ENCODE data around the gene RASGRP4.
"Not testable (repeated sequence)": the region's sequence is repeated elsewhere in the genome, so short reads cannot be mapped to it uniquely, and the experiment has no call there.

Gene RASGRP4

DNA sequence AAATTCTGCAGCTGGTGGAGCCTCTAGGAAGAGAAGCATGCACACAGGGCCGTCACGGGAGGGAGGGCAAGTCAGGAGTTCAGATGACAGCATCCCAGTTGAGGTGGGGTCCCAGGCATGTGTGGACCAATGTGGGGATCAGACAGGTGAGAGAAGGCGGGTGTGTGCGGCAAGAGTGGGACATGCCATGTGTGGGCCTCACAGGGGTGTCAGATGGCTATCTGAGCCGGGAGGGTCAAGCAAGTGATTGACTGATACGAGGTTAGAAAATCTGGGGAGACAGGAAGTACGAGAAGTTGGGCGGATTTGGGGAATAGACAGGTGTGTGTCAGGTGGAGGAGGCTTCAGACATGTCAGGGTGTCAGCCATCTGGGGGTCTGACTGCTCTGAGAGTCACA, 8.9 kb downstream of the RASGRP4 start:
- no peak for DNase-seq (ENCODE audit: low spot score)

DNA sequence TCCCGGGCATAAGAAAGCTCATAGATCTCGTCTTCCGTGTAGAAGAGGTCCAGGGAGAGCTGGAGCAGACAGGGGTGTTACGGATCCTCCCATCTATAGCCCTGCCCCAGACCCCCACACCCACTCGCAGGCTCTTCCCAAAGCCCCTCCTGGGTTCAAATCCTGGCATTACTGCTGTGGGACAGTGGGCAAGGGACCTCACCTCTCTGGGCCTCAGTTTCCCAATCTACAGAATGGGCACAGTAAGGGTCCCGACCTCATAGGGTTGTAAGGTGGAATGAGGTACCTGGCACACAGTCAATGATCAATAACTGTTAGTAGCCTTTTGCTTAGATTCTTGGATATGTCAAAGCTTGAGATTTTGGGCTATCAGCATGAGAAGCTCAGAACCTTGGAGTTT, 12.6 kb downstream of the RASGRP4 start:
- no peak for DNase-seq (ENCODE audit: low spot score)

DNA sequence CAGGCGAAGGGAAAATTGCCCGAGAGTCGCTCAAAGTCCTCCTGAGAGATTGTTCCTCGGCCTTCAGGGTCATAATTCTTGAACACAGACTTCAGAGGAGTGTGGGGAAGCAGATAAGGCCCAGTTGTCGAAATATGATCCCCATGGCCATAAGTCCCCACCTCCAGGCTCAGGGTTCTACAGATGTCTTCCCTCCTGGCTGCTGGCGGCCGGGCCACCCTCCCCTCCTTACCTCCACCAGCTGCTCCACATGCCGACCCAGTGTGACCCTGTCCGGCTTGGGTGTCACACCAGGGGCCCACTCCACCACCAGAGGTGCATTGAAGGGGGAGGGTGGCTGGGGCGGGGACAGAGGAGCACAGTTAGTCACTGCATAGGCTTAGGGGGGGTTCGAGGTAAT, 13.1 kb downstream of the RASGRP4 start:
- DNase-seq (ENCODE audit: low spot score) = no peak

DNA sequence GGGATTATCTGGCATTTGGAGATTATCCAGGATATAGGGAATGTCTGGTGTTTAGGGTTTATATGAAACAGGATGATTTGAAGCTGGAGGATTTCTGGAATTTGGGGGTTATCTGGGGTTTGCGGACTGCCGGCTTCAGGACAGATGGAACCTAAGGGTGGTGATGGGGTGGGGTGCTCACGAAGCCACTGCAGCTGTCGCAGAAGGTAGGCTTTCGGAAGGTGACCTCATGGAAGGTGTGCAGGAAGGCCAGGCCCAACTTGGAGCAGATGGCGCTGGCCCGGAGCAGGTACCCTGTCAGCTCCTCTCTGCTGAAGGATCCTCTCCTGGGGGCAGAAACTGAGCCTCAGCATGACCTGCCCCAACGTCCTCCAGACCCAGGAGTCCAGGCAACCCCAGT, 13.5 kb downstream of the RASGRP4 start:
- DNase-seq (ENCODE audit: low spot score) = no peak

DNA sequence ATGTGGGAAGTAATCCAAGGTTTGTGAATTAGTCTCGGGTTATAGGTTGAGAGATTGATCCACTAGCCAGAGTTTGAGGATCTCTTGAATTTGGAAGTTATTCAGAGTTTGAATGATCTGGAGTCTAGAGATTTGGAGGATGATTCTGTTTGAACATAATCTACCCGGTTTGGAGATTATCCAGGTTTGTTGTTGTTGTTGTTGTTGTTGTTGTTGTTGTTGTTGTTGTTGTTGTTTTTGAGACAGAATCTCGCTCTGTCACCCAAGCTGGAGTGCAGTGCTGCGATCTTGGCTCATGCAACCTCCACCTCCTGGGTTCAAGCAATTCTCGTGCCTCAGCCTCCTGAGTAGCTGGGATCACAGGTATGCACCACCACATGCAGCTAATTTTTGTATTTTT, 14.1 kb downstream of the RASGRP4 start:
- DNase-seq (ENCODE audit: low spot score) = not testable (repeated sequence)

DNA sequence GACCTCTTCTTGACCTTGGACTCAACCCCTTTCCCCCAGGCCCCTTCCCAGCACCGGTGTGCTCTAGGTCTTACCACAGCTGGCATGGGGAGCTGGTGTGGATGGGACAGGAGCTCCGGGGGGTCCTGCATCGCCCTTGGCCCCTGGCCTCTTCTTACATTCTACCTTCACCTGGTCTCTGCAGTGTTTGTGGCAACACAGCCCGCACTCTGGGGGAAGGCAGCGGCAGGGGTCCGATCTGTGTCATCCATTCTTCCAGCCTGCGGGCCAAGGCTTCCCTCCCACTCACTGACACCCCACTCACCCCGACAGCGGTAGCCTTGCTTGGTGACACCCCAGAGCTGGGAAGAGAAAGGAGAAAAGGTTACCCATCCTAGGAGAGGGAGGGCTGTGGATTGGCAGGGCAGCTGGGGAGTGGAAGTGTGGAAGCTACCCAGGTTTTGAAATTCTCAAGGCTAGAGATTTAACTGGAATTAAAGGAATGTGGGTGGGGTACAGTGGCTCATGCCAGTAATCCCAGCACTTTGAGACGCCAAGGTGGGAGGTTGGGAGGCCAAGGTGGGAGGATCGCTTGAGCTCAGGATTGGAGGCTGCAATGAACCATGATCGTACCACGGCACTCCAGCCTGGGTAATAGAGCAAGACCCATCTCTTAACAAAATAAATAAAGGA, 14.8 kb downstream of the RASGRP4 start:
- no peak for DNase-seq (ENCODE audit: low spot score)

DNA sequence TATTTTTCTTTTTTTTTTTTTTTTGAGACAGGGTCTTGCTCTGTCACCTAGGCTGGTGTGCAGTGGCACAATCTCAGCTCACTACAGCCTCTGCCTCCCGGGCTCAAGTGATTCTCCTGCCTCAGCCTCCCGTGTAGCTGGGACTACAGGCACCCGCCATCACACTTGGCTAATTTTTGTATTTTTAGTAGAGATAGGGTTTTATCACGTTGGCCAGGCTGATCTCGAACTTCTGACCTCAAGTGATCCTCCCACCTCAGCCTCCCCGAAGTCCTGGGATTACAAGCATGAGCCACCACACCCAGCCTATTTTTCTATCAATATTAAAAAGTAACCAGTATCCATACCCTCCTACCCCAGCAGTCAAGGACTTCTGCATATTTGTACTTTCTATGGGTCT, 15.6 kb downstream of the RASGRP4 start:
- DNase-seq (ENCODE audit: low spot score) = not testable (repeated sequence)

DNA sequence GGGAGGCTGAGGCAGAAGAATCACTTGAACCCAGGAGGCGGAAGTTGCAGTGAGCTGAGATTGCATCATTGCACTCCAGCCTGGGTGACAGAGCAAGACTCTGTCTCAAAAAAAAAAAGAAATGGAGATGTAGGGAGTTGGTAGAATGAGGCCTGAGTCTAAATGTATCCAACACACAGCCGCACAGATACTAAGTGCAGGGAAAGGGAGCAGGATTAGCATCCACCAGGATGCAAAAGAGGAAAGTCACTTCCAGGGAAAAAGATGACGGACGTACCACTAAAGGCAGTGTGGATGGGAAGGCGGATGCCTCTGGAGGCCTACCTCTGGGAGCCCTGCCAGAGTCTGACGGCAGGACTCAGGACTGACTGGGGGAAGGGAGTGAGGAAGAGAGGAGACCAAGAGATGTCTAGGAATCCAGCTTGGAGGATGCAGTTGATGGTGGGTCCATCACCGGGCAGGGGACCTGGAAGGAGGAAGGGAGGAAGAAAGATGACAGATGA, 16.3 kb downstream of the RASGRP4 start:
- DNase-seq (ENCODE audit: low spot score) = no peak

DNA sequence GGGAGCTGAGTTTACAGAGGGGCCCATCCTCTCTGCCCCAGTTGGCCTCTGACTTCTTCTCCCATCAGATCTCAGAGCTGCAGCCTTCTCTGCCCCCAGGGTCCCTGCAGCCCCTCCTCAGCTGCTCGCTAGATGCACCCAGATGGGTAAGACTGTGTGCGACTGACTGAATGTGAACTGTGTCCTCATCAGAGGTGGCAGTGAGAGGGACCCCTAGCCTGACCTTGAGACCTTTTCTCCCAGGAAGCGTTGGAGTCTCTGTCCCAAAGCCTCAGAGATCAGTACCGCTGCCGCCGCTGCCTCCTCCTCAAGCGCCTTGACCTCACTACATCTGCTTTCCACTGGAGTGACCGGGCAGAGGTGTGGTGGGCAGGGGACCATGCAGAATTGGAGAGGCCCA, 20.7 kb downstream of the RASGRP4 start:
- no peak for DNase-seq (ENCODE audit: low spot score)

DNA sequence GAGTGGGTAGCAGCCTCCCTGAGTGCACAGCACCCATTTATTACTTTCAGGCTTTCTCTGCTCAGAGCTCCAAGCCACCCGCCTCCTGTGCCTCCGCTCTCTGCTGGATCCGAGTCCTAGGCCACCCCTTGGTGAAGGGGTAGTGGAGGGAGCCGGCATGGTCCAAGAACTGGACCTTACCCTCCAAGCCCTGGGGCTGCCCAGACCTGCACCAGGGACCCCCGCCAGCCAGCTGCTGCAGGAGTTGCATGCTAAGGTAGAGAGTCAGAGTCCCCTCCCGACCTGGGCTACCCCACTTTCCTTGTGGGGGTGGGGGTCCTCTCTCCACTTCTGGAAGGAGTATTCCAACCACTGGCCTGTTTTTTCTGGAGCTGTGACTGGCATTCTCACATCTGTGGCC, 21.2 kb downstream of the RASGRP4 start:
- no peak for DNase-seq (ENCODE audit: low spot score)

DNA sequence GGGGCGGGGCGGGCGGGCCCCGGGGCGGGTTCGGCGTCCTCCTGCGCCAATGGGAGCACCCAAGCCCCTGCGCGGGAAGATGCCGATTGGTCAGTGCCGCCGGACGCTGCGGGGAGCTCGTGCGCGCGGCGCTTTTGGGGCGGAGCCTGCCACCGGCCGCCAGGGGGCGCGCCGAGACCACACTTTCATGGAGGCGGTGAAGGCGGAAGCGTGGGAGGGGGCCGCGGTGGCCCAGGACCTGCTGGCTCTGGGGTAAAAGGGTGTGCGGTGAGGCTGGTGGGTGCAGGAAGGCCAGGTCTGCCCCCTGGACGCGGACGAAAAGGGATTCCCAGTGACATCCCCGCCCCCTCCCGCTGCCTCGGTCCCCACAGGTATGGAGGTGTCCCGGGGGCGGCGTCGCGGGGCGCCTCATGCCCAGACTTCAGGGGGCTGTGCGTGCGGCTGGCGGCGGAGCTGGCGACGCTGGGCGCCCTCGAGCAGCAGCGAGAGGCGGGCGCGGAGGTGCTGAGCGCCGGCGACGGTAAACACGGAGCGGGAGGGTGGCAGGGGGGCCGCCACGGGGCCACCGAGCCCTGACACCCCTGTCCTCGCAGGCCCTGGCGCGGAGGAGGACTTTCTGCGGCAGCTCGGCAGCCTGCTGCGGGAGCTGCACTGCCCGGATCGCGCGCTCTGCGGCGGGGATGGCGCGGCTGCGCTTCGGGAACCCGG, 22.9 kb downstream of the RASGRP4 start, which contains the start of gene FAM98C:
Gene FAM98C (plus strand): TSS at position 127 of the 708 bp plus-strand sequence. CDS start 61 bp downstream, at position 188.
- peak; percentile 96 for DNase-seq (ENCODE audit: low spot score)

DNA sequence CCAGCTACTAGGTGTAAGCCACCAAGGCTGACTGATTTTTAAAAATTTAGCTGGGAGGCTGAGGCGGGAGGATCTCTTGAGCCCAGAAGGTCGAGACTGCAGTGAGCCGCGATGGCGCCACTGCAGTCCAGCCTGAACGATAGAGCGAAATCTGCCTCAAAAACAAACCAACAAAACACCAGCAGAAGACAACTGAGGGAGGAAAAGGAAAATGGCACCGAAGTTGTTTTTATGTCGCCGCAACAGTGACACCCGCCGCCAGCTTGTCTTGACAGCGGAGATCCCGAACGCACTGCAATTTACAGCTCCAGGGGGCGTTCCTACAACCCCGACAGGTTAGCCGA, 23.4 kb downstream of the RASGRP4 start:
- DNase-seq (ENCODE audit: low spot score) = no peak

DNA sequence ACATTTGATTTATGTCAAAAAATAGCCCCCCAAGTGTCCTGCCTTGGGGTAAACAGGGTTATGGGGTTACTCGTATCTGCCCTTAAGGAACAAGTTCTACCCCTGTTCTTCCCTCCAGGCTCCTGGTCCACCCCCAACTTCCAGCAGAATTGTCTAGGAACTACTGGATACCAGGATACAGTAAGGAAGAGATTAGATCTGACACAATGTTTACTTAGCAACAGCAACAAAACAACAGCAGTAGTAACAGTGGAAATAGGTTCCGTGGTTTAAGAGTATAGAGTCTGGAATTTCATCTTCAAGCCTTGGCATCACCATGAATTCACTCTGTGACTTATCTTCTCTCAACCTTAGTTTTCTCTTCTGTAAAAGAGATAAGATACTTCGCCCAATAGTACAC, 24.9 kb downstream of the RASGRP4 start:
- DNase-seq (ENCODE audit: low spot score) = no peak

DNA sequence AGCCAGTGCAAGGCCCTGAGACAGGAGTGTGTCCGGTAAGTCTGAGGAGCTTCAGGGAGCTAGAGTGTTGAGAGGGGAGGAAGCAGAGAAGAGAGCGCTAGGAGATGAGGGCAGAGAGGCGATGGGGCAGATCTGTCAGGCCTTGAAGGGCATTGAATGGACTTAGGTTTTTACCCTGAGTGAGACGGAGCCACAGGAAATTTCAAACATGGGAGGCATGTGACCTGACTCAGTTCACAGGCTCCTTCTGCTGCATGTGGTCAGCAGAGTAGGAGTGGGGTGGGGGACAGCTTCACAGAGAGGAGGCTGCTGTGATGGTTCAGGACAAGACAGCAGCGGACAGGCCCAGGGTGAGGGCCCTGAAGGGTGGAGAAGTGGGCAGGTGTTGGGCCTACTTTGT, 25.7 kb downstream of the RASGRP4 start:
- no peak for DNase-seq (ENCODE audit: low spot score)

DNA sequence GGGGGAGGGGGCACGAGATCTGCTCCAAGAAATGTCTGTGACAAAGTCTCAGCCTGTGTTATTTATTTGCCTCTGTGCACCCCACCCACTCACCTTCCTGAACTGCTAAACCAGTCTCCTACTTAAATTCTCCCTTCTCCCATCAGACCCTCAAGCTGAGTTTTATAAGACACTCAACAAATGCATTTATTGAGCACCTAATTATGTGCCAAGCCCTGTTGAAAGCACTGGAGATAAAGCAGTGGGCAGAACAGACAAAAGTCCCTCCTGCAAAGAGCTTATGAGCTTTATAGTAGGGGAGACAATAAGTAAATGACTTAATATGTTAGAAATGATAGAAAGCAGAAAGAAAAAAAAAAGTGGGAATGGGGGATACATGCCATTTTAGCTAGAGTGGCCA, 26.5 kb downstream of the RASGRP4 start:
- no peak for DNase-seq (ENCODE audit: low spot score)

DNA sequence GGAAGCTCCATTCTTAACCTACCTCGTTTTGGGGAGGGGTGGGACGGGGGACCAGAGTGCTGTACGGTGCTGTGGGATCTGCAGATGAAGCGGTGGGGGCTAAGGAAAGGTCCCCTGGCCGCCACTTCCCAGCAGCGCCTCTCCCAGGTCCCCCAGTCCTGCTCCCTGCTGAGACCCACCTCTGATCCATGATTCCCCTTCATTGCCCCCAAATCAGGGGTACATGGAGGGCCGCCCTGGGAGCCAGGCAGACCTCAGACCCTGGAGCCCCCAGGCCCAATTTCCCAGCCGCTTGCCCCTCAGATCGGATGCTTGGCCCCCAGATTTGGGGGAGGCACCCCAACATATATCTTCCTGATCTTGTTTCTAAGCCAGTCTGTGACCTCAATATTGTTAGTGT, 26.9 kb downstream of the RASGRP4 start:
- no peak for DNase-seq (ENCODE audit: low spot score)

DNA sequence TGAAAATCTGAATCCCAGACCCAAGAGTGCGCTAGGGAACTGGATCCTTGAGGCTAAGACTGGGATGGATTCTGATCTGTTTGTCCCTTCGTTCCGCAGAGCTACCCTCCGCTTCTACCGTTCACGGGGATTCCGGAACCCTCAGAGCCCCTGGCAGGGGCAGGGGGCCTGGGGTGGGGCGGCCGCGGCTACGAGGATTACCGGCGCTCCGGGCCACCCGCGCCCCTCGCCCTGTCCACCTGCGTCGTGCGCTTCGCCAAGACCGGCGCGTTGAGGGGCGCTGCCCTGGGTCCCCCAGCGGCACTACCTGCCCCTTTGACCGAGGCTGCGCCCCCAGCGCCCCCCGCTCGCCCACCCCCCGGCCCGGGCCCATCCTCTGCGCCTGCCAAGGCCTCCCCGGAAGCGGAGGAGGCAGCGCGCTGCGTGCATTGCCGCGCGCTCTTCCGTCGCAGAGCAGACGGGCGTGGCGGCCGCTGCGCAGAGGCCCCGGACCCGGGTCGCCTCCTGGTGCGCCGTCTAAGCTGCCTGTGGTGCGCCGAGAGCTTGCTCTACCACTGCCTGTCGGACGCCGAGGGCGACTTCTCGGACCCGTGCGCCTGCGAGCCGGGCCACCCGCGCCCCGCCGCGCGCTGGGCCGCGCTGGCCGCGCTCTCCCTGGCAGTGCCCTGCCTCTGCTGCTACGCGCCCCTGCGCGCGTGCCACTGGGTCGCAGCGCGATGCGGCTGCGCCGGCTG, 30.5 kb downstream of the RASGRP4 start:
- no peak for DNase-seq (ENCODE audit: low spot score)

DNA sequence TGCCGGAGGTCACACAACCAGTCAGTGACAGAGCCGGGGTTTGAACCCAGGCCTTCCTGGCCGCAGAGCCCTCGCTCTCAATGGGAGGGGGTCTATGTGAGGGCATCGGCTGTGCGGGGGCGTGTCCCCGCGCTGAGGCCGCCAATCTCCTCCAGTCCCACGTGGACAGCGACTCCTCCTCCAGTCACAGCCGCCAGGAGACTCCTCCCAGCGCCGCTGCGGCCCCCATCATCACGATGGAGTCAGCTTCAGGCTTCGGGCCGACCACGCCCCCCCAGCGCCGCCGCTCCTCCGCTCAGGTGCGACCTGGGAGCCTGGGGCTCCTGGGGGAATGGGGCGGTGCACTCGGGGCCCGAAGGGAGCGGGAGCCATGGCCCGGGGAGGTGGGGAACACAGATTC, 31.5 kb downstream of the RASGRP4 start:
- DNase-seq (ENCODE audit: low spot score) = no peak

DNA sequence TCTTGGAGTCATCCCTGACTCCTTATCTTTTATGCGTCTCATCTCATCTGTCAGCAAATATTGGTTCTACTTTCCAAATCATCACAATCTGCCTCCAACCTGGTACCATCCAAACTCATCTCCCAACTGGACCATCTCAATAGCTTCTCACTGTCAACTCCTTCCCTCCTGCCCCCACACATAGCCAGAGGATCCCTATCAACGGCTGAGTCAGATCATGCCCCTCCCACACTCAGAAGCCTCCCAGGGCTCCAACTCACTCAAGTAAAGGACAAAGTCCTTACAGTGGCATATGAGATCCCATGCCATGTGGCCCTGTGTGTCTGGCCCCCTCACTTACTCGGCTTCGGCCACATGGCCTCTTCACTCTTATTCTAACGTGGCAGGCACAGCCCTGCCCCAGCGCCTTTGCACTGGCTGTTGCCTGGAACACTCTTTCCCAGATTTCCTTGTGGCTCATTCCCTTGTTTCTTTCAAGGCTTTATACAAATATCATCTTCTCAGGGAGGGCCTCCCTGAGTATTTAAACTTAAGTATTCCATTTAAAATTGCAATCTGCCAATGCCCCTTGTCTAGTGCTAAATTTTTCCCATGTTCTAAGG, 33.2 kb downstream of the RASGRP4 start:
- no peak for DNase-seq (ENCODE audit: low spot score)

DNA sequence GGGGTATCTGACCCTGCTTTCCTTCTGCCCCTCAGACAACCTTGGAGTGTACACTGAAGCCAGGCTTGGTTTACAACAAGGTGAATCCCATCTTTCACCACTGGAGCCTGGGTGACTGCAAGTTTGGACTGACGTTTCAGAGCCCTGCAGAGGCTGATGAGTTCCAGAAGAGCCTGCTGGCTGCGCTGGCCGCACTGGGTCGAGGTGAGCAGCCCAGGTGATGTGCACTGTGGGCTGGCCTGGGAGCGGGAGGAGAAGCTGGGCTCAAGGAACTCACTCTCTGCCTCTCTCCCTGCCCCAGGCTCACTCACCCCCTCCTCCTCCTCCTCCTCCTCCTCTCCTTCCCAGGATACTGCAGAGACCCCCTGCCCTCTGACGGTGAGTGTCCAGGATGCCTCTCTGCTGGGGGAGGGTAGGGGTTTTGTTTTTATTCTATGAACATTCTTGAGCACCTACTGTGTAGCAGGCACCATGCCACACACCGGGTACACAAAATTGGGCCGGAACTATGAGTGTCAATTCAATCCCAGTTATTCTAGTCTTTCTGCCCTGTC, 34.0 kb downstream of the RASGRP4 start:
- DNase-seq (ENCODE audit: low spot score) = no peak

DNA sequence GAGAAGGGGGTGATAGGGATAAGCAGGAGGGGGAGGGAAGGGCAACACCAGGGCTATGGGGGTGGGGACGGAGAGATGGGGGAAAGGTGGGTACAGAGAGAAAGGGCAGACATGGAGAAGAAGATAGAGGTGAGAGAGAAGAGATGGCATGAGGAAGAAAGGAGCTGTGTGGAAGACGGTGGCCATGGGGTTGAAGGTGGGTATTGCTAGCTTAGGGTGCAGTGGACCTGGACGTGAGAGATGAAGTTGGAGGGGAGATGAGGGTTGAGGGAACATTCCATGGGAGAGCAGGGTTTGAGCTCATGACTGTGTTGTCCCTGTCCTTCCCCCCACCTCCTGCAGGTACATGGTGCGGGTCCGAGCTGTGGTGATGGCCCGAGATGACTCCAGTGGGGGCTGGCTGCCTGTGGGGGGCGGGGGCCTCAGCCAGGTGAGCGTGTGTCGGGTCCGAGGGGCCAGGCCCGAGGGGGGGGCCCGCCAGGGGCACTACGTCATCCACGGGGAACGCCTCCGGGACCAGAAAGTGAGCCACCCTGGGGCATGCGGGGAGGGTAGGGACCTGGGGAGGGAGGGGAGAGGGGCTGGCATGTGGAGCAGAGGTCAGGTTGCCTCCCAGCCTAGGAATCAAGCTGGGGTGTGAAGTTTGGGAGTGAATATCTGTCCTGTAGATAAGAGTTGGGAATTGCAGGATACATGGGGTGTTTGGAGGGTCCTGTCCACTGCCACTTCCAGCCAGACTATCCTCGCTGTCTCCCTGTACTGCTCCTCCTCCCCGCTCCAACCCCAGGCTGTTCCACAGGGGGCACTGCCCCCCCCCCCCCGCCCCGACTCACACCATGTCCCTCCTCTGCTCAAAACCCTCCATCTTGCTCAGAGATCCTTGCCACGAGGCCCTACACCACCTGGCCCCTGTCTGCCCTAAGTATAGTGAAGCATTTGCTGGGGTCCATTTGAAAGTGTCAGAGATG, 35.8 kb downstream of the RASGRP4 start:
- no peak for DNase-seq (ENCODE audit: low spot score)

Measured in cerebellar cortex (tissue), 1 donor.